UCSD-AML1 (cell line): Measurements from ENCODE around the gene BYSL.

Source experiments
- DNase-seq: peaks from one replicate; lab custom pipeline; 2025; ENCODE audit not compliant: unreplicated experiment; lab: John Stamatoyannopoulos, UW

Gene BYSL

GRCh38 chr6:41974281-41974825 is 53.1 kb downstream of the BYSL start:
- DNase-seq = no peak

DNA sequence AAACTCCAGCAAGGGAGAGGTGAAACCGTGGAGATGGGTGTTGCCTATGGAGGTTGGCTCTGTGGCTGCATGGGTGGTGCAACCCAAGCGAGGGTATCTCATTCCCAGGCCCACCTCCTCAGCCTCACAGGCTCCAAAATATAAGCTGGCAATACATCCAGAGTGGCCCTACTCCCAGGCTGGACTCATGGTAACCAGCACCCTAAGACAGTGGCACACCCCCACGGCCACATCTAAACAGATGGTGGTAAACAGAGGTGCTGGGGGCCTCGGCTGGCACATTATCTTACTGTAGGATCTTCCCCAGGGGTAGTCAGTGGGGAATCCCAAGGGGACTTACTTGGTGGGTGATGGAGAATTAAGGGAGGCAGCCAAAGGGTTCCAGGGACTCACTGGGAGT is 54.0 kb downstream of the BYSL start:
- DNase-seq = no peak

DNA sequence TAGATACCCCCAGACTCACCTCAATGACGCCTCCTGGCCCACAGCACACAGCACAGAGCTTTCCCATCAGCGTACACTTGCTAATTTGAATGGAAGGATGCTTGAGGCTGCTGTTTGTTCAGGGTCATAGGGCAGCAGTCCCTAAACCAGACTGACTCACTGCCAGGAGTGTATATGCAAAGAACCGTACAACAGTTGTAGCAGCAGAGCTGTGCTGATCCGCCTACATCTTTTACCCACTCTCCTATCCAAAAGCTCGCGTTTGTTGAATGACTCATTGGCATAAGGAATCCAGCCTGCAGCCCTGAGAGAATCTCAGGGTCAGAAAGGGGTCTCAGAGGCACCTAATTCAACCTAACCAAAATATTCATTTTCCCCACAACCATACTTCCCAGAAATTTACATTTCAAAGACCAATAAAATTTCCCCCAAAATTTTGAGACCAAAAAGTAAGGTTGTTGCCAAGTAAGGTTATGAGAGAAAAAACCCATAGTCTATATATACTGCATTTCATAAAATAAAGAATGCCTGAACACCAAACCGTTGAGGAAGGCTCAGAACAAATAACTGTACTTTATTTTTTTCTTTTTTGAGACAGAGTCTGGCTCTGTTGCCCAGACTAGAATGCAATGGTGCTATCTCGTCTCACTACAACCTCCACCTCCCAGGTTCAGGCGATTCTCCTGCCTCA is 55.6 kb downstream of the BYSL start:
- no peak for DNase-seq
